RWPE1 (cell line): ENCODE measurements around the gene BCAR3.

Experiments
- CTCF ChIA-PET: fragments of 350-600 bp; sonication (Branson Sonifier 250); formaldehyde crosslinking; extraction: SDS; loops from one replicate; lab custom pipeline; 2021; lab: Yijun Ruan, JAX
- POLR2A ChIA-PET: fragments of 400-600 bp; formaldehyde crosslinking; extraction: SDS; loops from one replicate; lab custom pipeline; 2020; ENCODE audit warnings: antibody characterized with exemption; ENCODE audit not compliant: low non-redundant PET; lab: Yijun Ruan, JAX
- DNase-seq: peaks from one replicate; pipeline ENCODE4 v3.0.0; 2012; ENCODE audit warnings: low spot score
- H3K27ac ChIP-seq: fragments of 450-650 bp; 2 replicates; pipeline ENCODE4 v1.5.1; 2017
- TF ChIP-seq, protein P1 (sequence below): fragments of 450-650 bp; conservative IDR thresholded peaks from 2 replicates; pipeline ENCODE4 v1.5.1; 2017; ENCODE audit warnings: low read depth, mild to moderate bottlenecking

The BCAR3 gene

DNA sequence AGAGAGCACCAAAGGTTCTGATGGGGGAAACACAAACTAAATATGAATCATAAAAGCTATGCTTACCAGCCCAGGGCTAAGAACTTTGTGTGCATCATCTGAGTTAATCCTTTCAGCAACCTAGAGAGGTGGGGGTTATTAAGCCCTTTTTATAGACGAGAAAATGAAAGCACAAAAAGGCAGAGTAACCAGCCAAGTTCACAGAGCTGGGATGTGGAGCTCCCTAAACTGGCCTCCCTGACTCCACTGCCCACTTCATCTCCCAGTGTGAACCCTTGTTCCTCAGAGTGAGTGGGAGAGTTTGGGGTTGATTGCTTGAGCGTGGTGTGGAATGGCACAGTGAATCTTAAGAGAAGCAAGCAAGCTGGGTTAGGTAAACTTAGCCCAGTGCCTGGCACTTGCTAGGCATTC lies 10.8 kb upstream of the BCAR3 start:
- TF ChIP-seq, protein P1, sequence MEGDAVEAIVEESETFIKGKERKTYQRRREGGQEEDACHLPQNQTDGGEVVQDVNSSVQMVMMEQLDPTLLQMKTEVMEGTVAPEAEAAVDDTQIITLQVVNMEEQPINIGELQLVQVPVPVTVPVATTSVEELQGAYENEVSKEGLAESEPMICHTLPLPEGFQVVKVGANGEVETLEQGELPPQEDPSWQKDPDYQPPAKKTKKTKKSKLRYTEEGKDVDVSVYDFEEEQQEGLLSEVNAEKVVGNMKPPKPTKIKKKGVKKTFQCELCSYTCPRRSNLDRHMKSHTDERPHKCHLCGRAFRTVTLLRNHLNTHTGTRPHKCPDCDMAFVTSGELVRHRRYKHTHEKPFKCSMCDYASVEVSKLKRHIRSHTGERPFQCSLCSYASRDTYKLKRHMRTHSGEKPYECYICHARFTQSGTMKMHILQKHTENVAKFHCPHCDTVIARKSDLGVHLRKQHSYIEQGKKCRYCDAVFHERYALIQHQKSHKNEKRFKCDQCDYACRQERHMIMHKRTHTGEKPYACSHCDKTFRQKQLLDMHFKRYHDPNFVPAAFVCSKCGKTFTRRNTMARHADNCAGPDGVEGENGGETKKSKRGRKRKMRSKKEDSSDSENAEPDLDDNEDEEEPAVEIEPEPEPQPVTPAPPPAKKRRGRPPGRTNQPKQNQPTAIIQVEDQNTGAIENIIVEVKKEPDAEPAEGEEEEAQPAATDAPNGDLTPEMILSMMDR, result no peak
- H3K27ac ChIP-seq, result peak overlapping the region; percentile 97
- ChIA-PET POLR2A (interaction anchor here (1.5 kb wide), 1 partner anchor 11 kb away, joined by 8 read pairs; the partner anchor contains the start of gene BCAR3), CTCF (interaction anchor here (0.6 to 1.4 kb wide), 4 partner anchors 10 to 26 kb away, joined by 3 to 11 read pairs (median 6); partner anchors contain the start of gene BCAR3)
- DNase-seq, result peak; percentile 59

DNA sequence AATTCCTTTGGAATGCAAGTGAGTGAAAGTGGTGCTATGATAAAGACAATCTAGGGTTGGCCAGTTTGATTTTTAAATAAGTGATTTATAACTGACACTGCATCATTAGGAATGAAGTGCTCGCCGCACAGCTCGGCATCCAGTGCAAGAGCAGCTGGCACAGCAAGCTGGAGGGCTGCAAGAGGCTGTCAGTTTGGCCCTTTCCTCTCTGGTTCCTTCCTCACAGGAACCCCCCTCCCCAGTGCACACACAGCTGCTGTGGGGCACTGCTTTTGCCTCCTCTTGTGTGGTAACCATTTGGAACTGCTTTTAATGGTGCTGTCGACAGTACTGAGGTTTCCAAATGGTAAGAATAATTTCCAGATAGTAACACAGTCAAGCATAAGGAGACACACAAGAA lies 10.4 kb upstream of the BCAR3 start:
- TF ChIP-seq, protein P1, result no peak
- ChIA-PET CTCF (interaction anchor here (1.1 to 1.4 kb wide), 3 partner anchors 10 to 14 kb away, joined by 3 to 11 read pairs (median 6); partner anchors contain the start of gene BCAR3), POLR2A (interaction anchor here (1.5 kb wide), 1 partner anchor 10 kb away, joined by 8 read pairs; the partner anchor contains the start of gene BCAR3)
- peak overlapping the region; percentile 97 for H3K27ac ChIP-seq
- no peak for DNase-seq

DNA sequence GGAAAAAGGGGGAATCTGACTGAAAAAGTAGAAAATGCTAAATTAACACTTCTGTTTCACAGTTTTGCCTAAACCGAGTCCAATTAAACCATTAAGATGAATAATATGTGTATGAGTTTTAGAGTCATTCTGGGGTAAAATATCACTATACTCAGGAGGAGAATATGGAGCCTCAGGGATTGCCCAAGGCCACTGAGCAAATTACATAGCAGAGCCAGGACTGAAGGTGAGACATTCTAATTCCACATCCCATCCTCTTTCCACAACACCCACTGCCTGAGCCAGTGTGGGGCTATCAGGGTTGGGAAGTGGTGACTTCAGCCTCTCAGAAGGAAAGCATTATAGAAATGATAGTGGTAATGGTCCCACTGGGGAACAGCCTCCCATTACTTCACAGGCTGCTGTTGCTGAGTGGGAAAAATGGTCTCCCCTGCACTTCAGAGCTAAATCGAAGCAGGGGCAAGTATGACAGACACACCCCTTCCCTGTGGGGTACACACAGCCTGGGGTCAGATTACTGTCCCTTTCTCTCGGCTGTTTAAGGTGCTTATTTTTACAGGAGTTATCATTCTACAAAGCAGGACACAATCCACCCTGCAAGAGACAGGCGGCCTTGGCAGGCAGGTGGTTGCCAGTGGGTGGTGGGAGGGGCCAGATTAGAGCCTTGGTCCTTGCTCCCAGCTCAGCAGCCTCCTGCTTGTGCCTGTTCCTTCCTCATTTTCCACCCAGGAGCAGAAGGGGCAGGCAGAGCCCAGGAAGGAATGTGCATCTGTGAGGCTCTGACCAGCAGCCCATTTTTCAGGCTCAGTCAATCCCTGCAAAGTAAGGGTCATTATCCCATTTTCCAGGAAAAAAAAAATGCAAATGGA lies 9.5 kb upstream of the BCAR3 start:
- ChIA-PET POLR2A (no interaction called here), CTCF (interaction anchor here (1.3 kb wide), 1 partner anchor 13 kb away, joined by 11 read pairs; no protein-coding TSS in a partner anchor)
- peak overlapping the region; percentile 97 for H3K27ac ChIP-seq
- no peak for DNase-seq
- TF ChIP-seq, protein P1, result no peak

DNA sequence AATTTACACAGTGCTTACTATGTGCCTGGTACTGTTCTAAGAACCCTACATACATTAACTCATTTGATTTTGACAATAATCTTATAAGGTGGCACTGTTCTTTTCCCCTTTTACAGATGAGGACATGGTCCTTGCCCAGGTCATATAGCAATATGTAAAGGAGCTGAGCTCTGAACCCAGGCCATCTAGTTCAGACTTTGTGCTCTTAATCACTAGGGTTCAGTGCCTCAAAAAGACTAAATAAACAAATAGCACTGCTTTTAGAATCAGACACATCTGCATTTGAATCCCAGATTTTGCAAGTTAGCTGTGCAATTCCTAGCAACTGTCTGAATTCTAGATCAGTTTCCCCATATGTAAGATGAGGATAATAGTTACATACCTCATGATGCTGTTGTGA lies 8.7 kb upstream of the BCAR3 start:
- DNase-seq, result no peak
- ChIA-PET CTCF (no interaction called here), POLR2A (no interaction called here)
- H3K27ac ChIP-seq, result no peak overlapping the region
- TF ChIP-seq, protein P1, result no peak

DNA sequence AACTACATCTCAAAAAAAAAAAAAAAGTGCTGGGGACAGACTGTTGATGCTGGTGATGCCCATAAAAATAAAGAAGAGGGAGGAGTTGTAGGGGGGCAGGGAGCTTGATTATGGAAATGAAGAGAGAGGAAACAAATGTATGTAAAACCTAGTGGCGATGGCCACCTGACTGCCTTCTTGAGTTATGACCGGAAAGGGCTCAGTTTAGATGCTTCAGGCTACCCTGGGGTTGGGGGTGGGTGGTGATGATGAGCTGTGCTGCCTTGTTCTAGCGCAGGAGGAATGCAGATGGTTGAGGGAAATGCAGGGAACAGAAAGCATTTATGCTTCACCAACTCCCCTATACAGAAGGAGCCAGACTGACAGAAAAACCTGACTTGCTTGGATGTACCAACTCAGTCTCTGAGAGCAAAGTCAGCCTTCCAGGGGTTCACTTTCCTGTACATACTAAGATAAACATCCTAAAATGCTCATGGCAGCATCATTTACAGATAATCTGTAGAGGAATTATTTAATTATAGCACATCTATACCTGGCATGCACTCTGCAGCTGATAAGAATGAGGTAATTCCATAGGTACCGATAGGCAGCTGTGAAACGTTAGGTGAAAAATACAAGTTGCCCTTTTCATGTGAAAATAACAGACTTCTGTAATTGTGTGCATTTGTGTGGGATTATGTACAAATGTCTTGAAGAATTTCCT lies 8.0 kb upstream of the BCAR3 start:
- TF ChIP-seq, protein P1, result no peak
- ChIA-PET CTCF (no interaction called here), POLR2A (no interaction called here)
- H3K27ac ChIP-seq, result no peak overlapping the region
- no peak for DNase-seq

DNA sequence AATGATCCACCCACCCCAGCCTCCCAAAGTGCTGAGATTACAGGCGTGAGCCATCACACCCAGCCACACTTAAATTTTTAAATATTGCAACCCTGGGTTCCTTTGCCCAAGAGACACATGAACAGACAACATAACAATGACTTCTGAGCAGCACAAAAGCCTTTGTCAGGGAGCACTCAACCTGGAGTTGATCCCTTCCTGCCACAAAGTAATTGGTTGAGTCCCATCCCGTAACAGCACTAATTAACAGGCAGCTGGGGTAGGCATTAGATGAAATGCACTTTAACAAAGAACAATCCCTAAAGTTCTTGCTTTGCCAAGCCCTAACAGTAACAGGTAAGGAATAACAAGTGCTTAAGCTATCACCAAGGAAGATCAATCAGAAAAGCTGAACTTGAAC lies 5.9 kb upstream of the BCAR3 start:
- H3K27ac ChIP-seq, result no peak overlapping the region
- POLR2A ChIA-PET, result no interaction called here
- TF ChIP-seq, protein P1, result no peak
- no peak for DNase-seq
- CTCF ChIA-PET, result interaction anchor here (0.7 to 2.1 kb wide), 2 partner anchors 41 to 126 kb away, joined by 3 to 12 read pairs; no protein-coding TSS in a partner anchor
